Measurements from ENCODE around the gene PRMT9.

Gene PRMT9

GRCh38 chr4:147590249-147590920, 93.6 kb downstream of the PRMT9 start:
- peak; percentile 87 for TF ChIP-seq CTCF (conservative IDR thresholded peaks at IDR 0.05; ENCODE audit: control insufficient read depth, insufficient read depth, low read depth, low read length)
- DNase-seq (ENCODE audit: low read depth): peak; percentile 75
- no peak overlapping the region for H3K4me3 ChIP-seq (ENCODE audit: control insufficient read depth, low read depth, low read length)

GRCh38 chr4:147589586-147589985, 94.4 kb downstream of the PRMT9 start:
- H3K4me3 ChIP-seq (ENCODE audit: control insufficient read depth, low read depth, low read length): no peak overlapping the region
- no peak for TF ChIP-seq CTCF (conservative IDR thresholded peaks at IDR 0.05; ENCODE audit: control insufficient read depth, insufficient read depth, low read depth, low read length)
- no peak for DNase-seq (ENCODE audit: low read depth)

All from fibroblast of mammary gland (primary cell).